Stimulated activated CD8-positive, alpha-beta memory T cell treated with anti-CD3 and anti-CD28 coated beads, Interleukin-15, amount 100 ng/mL, for 4 hours (primary cell): ENCODE measurements around the gene UBAP2.

Experiments used
- DNase-seq, 2 donors: peaks; one replicate each; pipeline ENCODE4 v3.0.0-alpha.2; 2020; ENCODE audit warnings: low read depth in 2 of 2

UBAP2 gene

GRCh38 chr9:33880211-33881089 is 168.2 kb downstream of the UBAP2 start:
- DNase-seq: no peak

DNA sequence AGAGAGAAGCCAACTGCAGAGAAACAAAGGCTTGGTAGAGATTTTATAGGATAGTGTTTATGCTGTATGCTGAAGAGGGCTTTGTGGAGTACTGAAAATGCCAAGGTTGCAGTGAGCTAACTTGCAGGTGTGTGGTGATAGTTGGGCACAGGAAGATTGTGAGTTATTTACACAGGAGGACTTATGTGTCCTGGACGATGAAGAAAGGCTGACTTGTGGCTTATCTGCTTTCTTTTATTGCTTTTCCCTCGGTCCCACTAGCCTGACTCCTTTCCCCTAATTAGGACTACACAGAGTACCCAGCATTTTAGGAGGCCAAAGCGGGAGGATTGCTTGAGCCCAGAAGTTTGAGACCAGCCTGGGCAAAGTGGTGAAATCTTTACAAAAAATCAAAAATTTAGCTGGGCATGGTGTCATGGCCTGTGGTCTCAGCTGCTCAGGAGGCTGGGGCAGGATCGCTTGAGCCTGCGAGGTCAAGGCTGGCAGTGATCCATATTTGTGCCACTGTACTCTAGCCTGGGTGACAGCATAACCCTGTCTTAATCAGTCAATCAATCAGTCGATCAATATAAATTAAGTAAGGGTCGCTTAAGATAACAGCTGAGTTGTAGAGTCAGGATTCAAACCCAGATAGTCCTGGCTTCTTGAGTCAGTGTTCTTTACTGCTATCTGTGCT is 169.9 kb downstream of the UBAP2 start:
- no peak for DNase-seq

- no peak for DNase-seq
Observed at GRCh38 chr9:33877727-33878489, 170.8 kb downstream of the UBAP2 start.
